K562 (cell line): ENCODE results near the gene GCNT1. TPM values are rescaled to one million over a fixed set of nuclear protein-coding genes. Genes with fewer than 3 reads are reported as not detected.

ENCODE experiments used
- ATAC-seq: fragments of 200-7000 bp; cut with Tn5 transposase; 3 replicates; pipeline ENCODE4 v1.9.1; 2020; ENCODE audit warnings: moderate library complexity
- BruUV-seq: library from RNA; stranded (reverse); fragments of 400-500 nt; replicated peaks from 2 replicates; lab custom pipeline; 2021; lab: Mats Ljungman, UMichigan
- CTCF ChIA-PET: fragments of 300-600 bp; formaldehyde crosslinking; extraction: SDS; loops from one replicate; lab custom pipeline; 2021; ENCODE audit warnings: low intra/inter-chr PET ratio; lab: Yijun Ruan, JAX
- POLR2A ChIA-PET: fragments of 300-600, 350-650 bp; sonication (Branson Sonifier 250); formaldehyde crosslinking; extraction: SDS; loops from one replicate; lab custom pipeline; 2021; ENCODE audit warnings: antibody characterized with exemption, inconsistent platforms; lab: Yijun Ruan, JAX
- DNase-seq, 4 experiments: peaks; one replicate each; pipeline versions ENCODE4 v3.0.0 to v3.0.0-alpha.2; 2011 to 2018; ENCODE audit warnings: low spot score in 3 of 4, mixed read lengths in 3 of 4; ENCODE audit errors: extremely low read depth in 1 of 4
- FAIRE-seq: peaks from 2 replicates; lab custom pipeline; 2011; peaks lifted over from hg19 to GRCh38; lab: Jason Lieb, UNC
- H2AFZ ChIP-seq: 2 replicates; pipeline ENCODE4 v1.6.0; 2011; ENCODE audit warnings: low read depth, low read length, control low read depth, inconsistent platforms
- H3K27ac ChIP-seq: fragments of 200-600 bp; 3 replicates; pipeline ENCODE4 v1.8.0; 2011; ENCODE audit warnings: low read depth, mild to moderate bottlenecking, control low read depth, inconsistent platforms, low read length, moderate library complexity, mixed read lengths; ENCODE audit errors: extremely low read depth
- H3K27me3 ChIP-seq, 2 experiments: fragments of 300-600 bp in 1 of 2; 2 replicates in 1 of 2; 3 replicates in 1 of 2; pipeline versions ENCODE4 v1.6.0 to v1.8.0; 2011; ENCODE audit warnings: inconsistent platforms in 2 of 2, low read length in 2 of 2, mild to moderate bottlenecking in 1 of 2, mixed read lengths in 1 of 2, moderate library complexity in 1 of 2; ENCODE audit not compliant: control insufficient read depth in 2 of 2, insufficient read depth in 2 of 2
- H3K36me3 ChIP-seq: fragments of 300-600 bp; 3 replicates; pipeline ENCODE4 v1.8.0; 2011; ENCODE audit warnings: mild to moderate bottlenecking, low read length, inconsistent platforms; ENCODE audit not compliant: control insufficient read depth, insufficient read depth
- H3K4me1 ChIP-seq, 2 experiments: fragments of 200-600 bp in 1 of 2; replicated peaks in 1 of 2; 2 replicates in 1 of 2; 3 replicates in 1 of 2; pipeline versions ENCODE4 v1.5.1 to v1.8.0; 2011; ENCODE audit warnings: inconsistent platforms in 2 of 2, low read length in 2 of 2, mild to moderate bottlenecking in 1 of 2, mixed read lengths in 1 of 2, moderate library complexity in 1 of 2; ENCODE audit not compliant: control insufficient read depth in 2 of 2, insufficient read depth in 2 of 2
- H3K4me2 ChIP-seq: 2 replicates; pipeline ENCODE4 v1.6.1; 2011; ENCODE audit warnings: low read length, control low read depth, inconsistent platforms, mixed read lengths; ENCODE audit not compliant: insufficient read depth
- H3K4me3 ChIP-seq: fragments of 200-600 bp; sonication (generic), shearing (Covaris generic); 2 replicates; pipeline ENCODE4 v1.5.1; 2016; ENCODE audit warnings: control low read depth, inconsistent platforms
- H3K79me2 ChIP-seq: fragments of 200-600 bp; 3 replicates; pipeline ENCODE4 v1.8.0; 2011; ENCODE audit warnings: low read length, inconsistent platforms; ENCODE audit not compliant: control insufficient read depth, insufficient read depth
- H3K9ac ChIP-seq, 2 experiments: 2 replicates each; pipeline versions ENCODE4 v1.6.0 to v1.6.1; 2011; ENCODE audit warnings: low read depth in 2 of 2, low read length in 2 of 2, control low read depth in 1 of 2, inconsistent platforms in 1 of 2, mild to moderate bottlenecking in 1 of 2, mixed read lengths in 1 of 2; ENCODE audit not compliant: insufficient read depth in 1 of 2
- H3K9me1 ChIP-seq: one replicate; pipeline ENCODE4 v1.6.0; 2011; ENCODE audit warnings: inconsistent platforms, mild to moderate bottlenecking, low read length, moderate library complexity; ENCODE audit not compliant: control insufficient read depth, insufficient read depth
- H3K9me3 ChIP-seq: replicated peaks from 2 replicates; pipeline ENCODE4 v1.5.1; 2011; ENCODE audit warnings: low read depth, low read length, inconsistent platforms; ENCODE audit not compliant: control insufficient read depth, insufficient read depth
- H4K20me1 ChIP-seq: replicated peaks from 2 replicates; pipeline ENCODE4 v1.6.1; 2011; ENCODE audit warnings: low read length, inconsistent platforms, mixed read lengths; ENCODE audit not compliant: control insufficient read depth, insufficient read depth
- CBFB ChIP-seq: sonication (generic); formaldehyde crosslinking; IDR thresholded peaks from 2 replicates; pipeline ENCODE4 v1.4.0; 2020; ENCODE audit warnings: mild to moderate bottlenecking, missing genetic modification reagents
- EWSR1 ChIP-seq: fragments of 450-650 bp; IDR thresholded peaks from 2 replicates; pipeline ENCODE4 v1.6.1; 2018; ENCODE audit warnings: borderline replicate concordance, mild to moderate bottlenecking, low read depth, moderate library complexity; ENCODE audit not compliant: partially characterized antibody
- KAT8 ChIP-seq: fragments of 450-650 bp; IDR thresholded peaks from 2 replicates; pipeline ENCODE4 v1.6.1; 2016; ENCODE audit warnings: low read depth, mild to moderate bottlenecking
- LEF1 ChIP-seq: fragments of 450-650 bp; IDR thresholded peaks from 2 replicates; pipeline ENCODE4 v1.6.1; 2016; ENCODE audit warnings: mild to moderate bottlenecking
- MAZ ChIP-seq, 2 experiments: fragments of 450-650 bp in 1 of 2; sonication (generic) in 1 of 2; formaldehyde crosslinking; IDR thresholded peaks in 1 of 2; conservative IDR thresholded peaks in 1 of 2; 2 replicates each; pipeline versions ENCODE4 v1.4.0 to v1.5.0; 2020; ENCODE audit warnings: mild to moderate bottlenecking in 1 of 2, missing genetic modification reagents in 1 of 2
- MGA ChIP-seq: fragments of 450-650 bp; IDR thresholded peaks from 2 replicates; pipeline ENCODE4 v1.6.1; 2016; ENCODE audit warnings: mild to moderate bottlenecking, moderate library complexity
- NCOR1 ChIP-seq: fragments of 450-650 bp; IDR thresholded peaks from 2 replicates; pipeline ENCODE4 v1.6.1; 2016; ENCODE audit warnings: mild to moderate bottlenecking, moderate library complexity
- RFX1 ChIP-seq: fragments of 450-650 bp; IDR thresholded peaks from 2 replicates; pipeline ENCODE4 v1.6.1; 2016; ENCODE audit warnings: mild to moderate bottlenecking, moderate library complexity
- RNF2 ChIP-seq: sonication (generic); IDR thresholded peaks from 2 replicates; pipeline ENCODE4 v1.6.1; 2016
- SIRT6 ChIP-seq: IDR thresholded peaks from one replicate; pipeline ENCODE4 v1.6.1; 2012; ENCODE audit warnings: low read depth, mild to moderate bottlenecking, control low read depth, inconsistent platforms, low read length, moderate library complexity
- SREBF2 ChIP-seq: sonication (generic); formaldehyde crosslinking; IDR thresholded peaks from 2 replicates; pipeline ENCODE4 v1.4.0; 2020; ENCODE audit warnings: mild to moderate bottlenecking, missing genetic modification reagents
- TAL1 ChIP-seq: fragments of 450-650 bp; IDR thresholded peaks from 2 replicates; pipeline ENCODE4 v1.6.1; 2016; ENCODE audit warnings: mild to moderate bottlenecking
- TCFL5 ChIP-seq: fragments of 250-450 bp; sonication (Bioruptor Pico); conservative IDR thresholded peaks from 2 replicates; pipeline ENCODE4 v1.6.1; 2021; ENCODE audit warnings: mild to moderate bottlenecking, moderate library complexity, matching md5 sums
- U2AF1 ChIP-seq: fragments of 200-400 bp; formaldehyde crosslinking; optimal IDR thresholded peaks from 2 replicates; pipeline ENCODE3; 2017; ENCODE audit warnings: mild to moderate bottlenecking, low read depth, low read length, moderate library complexity
- XRCC5 ChIP-seq: fragments of 200-400 bp; formaldehyde crosslinking; IDR thresholded peaks from 2 replicates; pipeline ENCODE4 v1.6.1; 2017; ENCODE audit warnings: low read depth, mild to moderate bottlenecking, low read length
- WGBS: fragments of 100-300 bp; shearing (Covaris generic); methylation state at CpG from one replicate; pipeline ENCODE4 v1.1.6; 2016; ENCODE audit warnings: low coverage, mixed read lengths; ENCODE audit not compliant: insufficient coverage; ENCODE audit errors: missing lambda C conversion rate; 5-methylcytosine and 5-hydroxymethylcytosine counted together
- in situ Hi-C: fragments of 300-500 bp; cut with MboI; formaldehyde crosslinking; loops from 4 replicates; pipeline ENCODE4 v1.15.0; 2018; ENCODE audit warnings: inconsistent platforms, mixed read lengths
- intact Hi-C: fragments of 100-400 bp; cut with micrococcal nuclease; formaldehyde crosslinking; loops from 2 replicates; pipeline ENCODE4 v1.14.2; 2022
- polyA plus RNA-seq, 8 experiments: library from polyadenylated mRNA; depleted of rRNA in 4 of 8; stranded (reverse) in 5 of 8; unstranded in 3 of 8; fragments of >200 nt; fragmentation: Nextera tagmentation in 2 of 8; fragmentation: Illumina TruSeq in 1 of 8; extraction: Ambion mirVana in 2 of 8; extraction: Trizol in 1 of 8; gene quantifications; 2 replicates each; pipeline versions ENCODE4 v1.2.1 to v1.2.3, GENCODE V29; 2011 to 2014; ENCODE audit warnings: inconsistent platforms in 1 of 8, missing spikeins in 1 of 8
- total RNA-seq, 7 experiments: library from RNA; depleted of rRNA in 6 of 7; stranded (reverse); fragments of >200 nt in 6 of 7; fragmentation: Illumina TruSeq in 2 of 7; extraction: Trizol in 2 of 7; gene quantifications; 2 replicates each; pipeline versions ENCODE4 v1.2.1 to v1.2.3, GENCODE V29; 2011 to 2021; ENCODE audit warnings: low replicate concordance in 1 of 7

Gene GCNT1
- total and polyA plus RNA-seq, 9 of the 15 experiments (the other 6 are each of a cell fraction or from before 2014, with no cell fraction given), result 0.01 to 0.71 (median 0.10) TPM

- Histone ChIP-seq H3K4me2 (no peak overlapping the region), H4K20me1 (no peaks in the 10 kb centered on the region), H2AFZ (no peak overlapping the region), H3K9me1 (no peaks in the 10 kb centered on the region), H3K4me3 (no peak overlapping the region), H3K9ac (no peak overlapping the region), H3K79me2 (no peaks in the 10 kb centered on the region), H3K9me3 (no peaks in the 10 kb centered on the region), H3K27ac (no peak overlapping the region), H3K36me3 (no peaks in the 10 kb centered on the region), H3K4me1 (no peaks in the 10 kb centered on the region), H3K27me3 (no peaks in the 10 kb centered on the region; a peak in 1 of 5 replicates)
- POLR2A ChIA-PET, result no interaction called here
- FAIRE-seq (no peak), DNase-seq (no peak), ATAC-seq (no peak)
- no TSS peak for BruUV-seq
- CTCF ChIA-PET, result no interaction called here
- in situ Hi-C loops, result no loop called here
- WGBS, result 0% methylated on average over 1 of the region's 2 CpGs
- intact Hi-C loops, result loop anchor here (10.0 kb wide), 1 partner anchor 48 kb away; no protein-coding TSS in a partner anchor
- TF ChIP-seq KAT8 (no peak), TCFL5 (CRISPR knock-in tag) (no peak), U2AF1 (no peak), NCOR1 (no peak), LEF1 (no peak), SIRT6 (no peak), RFX1 (no peak), XRCC5 (no peak), MAZ (CRISPR knock-in tag; conservative IDR thresholded peaks at IDR 0.05 in 1 of 2, IDR thresholded peaks at IDR 0.05 in 1 of 2) (no peak), RNF2 (no peak), CBFB (CRISPR knock-in tag) (no peak), TAL1 (no peak), SREBF2 (CRISPR knock-in tag) (no peak), EWSR1 (no peak), MGA (no peak)
Measured at GRCh38 chr9:76412638-76413037, 46.3 kb upstream of the GCNT1 start.
